Ovary (tissue), 9 donors: ENCODE data around the gene ACTG2. TPM values are rescaled to one million over a fixed set of nuclear protein-coding genes. Genes with fewer than 3 reads are reported as not detected.

Experiments used
- DNase-seq, 5 donors: peaks; one replicate each; pipeline ENCODE4 v3.0.0-alpha.2; 2019 to 2020
- H3K27ac ChIP-seq, 2 donors: fragments of 200-600 bp; one replicate each; pipeline versions ENCODE4 v1.5.1 to v1.8.0; 2019 to 2022
- H3K27me3 ChIP-seq: fragments of 200-600 bp; one replicate; pipeline ENCODE4 v1.8.0; 2022
- H3K36me3 ChIP-seq: fragments of 200-600 bp; sonication (generic); one replicate; pipeline ENCODE4 v1.5.1; 2019
- H3K4me1 ChIP-seq: one replicate; pipeline ENCODE4 v1.8.1; 2013; ENCODE audit warnings: mild to moderate bottlenecking, moderate library complexity; ENCODE audit not compliant: insufficient read depth
- H3K4me3 ChIP-seq: fragments of 200-600 bp; sonication (generic); one replicate; pipeline ENCODE4 v1.5.1; 2017
- H3K9me3 ChIP-seq, 2 donors: fragments of 200-600 bp in 1 of 2; sonication (generic) in 1 of 2; one replicate each; pipeline versions ENCODE4 v1.5.1 to v1.8.1; 2013 to 2019; ENCODE audit warnings: mild to moderate bottlenecking in 1 of 2, moderate library complexity in 1 of 2
- EP300 ChIP-seq: sonication (generic); formaldehyde crosslinking; IDR thresholded peaks from one replicate; pipeline ENCODE4 v1.6.1; 2017; ENCODE audit warnings: antibody characterized with exemption
- POLR2A ChIP-seq: fragments of 450-650 bp; IDR thresholded peaks from one replicate; pipeline ENCODE4 v1.6.1; 2017; ENCODE audit warnings: antibody characterized with exemption, mild to moderate bottlenecking, moderate library complexity
- WGBS, 3 donors: extraction: QIAGEN DNeasy Blood & Tissue Kit in 1 of 3; methylation state at CpG; one replicate each; pipeline versions ENCODE4 v1.1.5 to v1.1.7; 2013 to 2017; 5-methylcytosine and 5-hydroxymethylcytosine counted together
- intact Hi-C, 4 donors: fragments of 100-400 bp; cut with DNase I; formaldehyde crosslinking; loops; one replicate each; pipeline versions ENCODE4 v1.11.0 to v1.15.1; 2022 to 2023
- polyA plus RNA-seq, 2 donors: library from polyadenylated mRNA; stranded (reverse); fragments of 200-250 nt in 1 of 2; fragments of 350-450 nt in 1 of 2; fragmentation: Illumina TruSeq in 1 of 2; extraction: RNeasy Lipid Tissue Mini Kit (QIAGEN cat#74804) in 1 of 2; gene quantifications; one replicate each; pipeline ENCODE4 v1.2.3, GENCODE V29; 2013 to 2014
- total RNA-seq, 7 donors: library from RNA; depleted of rRNA in 2 of 7; stranded (reverse); fragments of >200 nt in 2 of 7; fragmentation: NEBNext Ultra II Directional in 3 of 7; extraction: Animal tissue kit (Norgen Biotek cat#: 25700) in 3 of 7; gene quantifications; one replicate each; pipeline versions ENCODE4 v1.1.0 to v1.2.4, GENCODE V29; 2016 to 2023
- TF ChIP-seq, protein P1 (sequence below), 3 donors: fragments of 450-650 bp in 2 of 3; fragments of 200-600 bp in 1 of 3; IDR thresholded peaks; one replicate each; pipeline versions ENCODE4 v1.5.1 to v1.8.0; 2016 to 2022; ENCODE audit warnings: antibody characterized with exemption in 3 of 3, mild to moderate bottlenecking in 1 of 3
- donor health status: DM: no; HTN: no; CAD: no; lungs with moderate emphysema.
- donor health status: DM: no; HTN: no; CAD: no.
- donor health status: Bipolar disorder and iron deficiency.
- donor health status: DM: yes; HTN: yes; CAD: no.
- donor health status: DM: no; HTN: no; CAD: no.
- donor health status: DM: yes; HTN: yes; CAD: no.

The ACTG2 gene
- total and polyA plus RNA-seq, 9 donors = 3.8 to 558 (median 49.6) TPM

DNA sequence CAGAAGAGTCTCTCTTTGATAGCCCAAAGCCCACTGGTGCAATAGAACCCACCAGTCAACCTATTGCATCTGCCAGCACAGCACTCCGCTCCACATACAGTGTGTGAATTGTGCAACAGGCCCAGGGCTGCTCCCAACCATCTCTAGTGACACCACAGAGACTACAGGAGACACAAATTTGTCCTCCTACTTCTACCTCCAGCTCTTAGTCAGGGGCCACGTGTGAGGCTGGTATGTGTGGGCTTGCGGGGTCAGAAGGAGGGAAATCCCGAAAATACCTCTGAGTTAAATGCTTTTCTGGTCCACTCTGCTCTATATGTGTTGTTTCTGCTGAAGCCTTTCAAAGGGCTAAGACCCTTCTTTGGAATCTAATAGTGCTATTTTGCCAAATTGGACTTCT, 51.9 kb downstream of the ACTG2 start:
- intact Hi-C loops = no loop called here
- no peaks in the 10 kb centered on the region for H3K9me3 ChIP-seq
- no peak overlapping the region for H3K27ac ChIP-seq
- no peak overlapping the region for H3K4me3 ChIP-seq
- peaks cover 3% of the 10 kb centered on the region for H3K4me1 ChIP-seq
- 91 to 96% (median 95%) methylated on average over 4 of the region's 4 CpGs for WGBS, 3 donors
- H3K36me3 ChIP-seq = no peaks in the 10 kb centered on the region
- TF ChIP-seq POLR2A (no peak), EP300 (no peak)
- TF ChIP-seq, protein P1, sequence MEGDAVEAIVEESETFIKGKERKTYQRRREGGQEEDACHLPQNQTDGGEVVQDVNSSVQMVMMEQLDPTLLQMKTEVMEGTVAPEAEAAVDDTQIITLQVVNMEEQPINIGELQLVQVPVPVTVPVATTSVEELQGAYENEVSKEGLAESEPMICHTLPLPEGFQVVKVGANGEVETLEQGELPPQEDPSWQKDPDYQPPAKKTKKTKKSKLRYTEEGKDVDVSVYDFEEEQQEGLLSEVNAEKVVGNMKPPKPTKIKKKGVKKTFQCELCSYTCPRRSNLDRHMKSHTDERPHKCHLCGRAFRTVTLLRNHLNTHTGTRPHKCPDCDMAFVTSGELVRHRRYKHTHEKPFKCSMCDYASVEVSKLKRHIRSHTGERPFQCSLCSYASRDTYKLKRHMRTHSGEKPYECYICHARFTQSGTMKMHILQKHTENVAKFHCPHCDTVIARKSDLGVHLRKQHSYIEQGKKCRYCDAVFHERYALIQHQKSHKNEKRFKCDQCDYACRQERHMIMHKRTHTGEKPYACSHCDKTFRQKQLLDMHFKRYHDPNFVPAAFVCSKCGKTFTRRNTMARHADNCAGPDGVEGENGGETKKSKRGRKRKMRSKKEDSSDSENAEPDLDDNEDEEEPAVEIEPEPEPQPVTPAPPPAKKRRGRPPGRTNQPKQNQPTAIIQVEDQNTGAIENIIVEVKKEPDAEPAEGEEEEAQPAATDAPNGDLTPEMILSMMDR (IDR thresholded peaks at IDR 0.05) = no peak
- DNase-seq = no peak
- no peaks in the 10 kb centered on the region for H3K27me3 ChIP-seq

DNA sequence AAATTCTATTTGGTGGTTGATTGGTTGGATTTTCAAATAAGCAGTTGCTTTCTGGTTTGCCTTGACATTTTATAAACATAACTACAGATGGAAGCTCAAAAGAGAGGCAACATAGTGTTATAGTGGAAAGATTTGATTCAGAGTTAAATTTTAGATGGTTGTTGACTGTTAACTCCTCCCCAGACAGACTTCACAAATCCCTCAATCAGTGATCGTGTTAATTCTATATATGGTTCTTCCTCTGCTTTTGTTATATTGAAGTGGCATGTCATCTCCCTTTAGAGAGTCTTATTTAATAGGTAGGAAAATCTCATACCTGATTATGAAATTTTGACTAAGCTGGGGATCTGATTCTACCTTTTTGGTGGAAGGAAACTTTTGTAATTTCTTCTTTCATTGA, 53.4 kb downstream of the ACTG2 start:
- Histone ChIP-seq H3K36me3 (no peaks in the 10 kb centered on the region), H3K27me3 (no peaks in the 10 kb centered on the region), H3K27ac (no peak overlapping the region), H3K4me1 (no peaks in the 10 kb centered on the region), H3K4me3 (no peak overlapping the region), H3K9me3 (no peaks in the 10 kb centered on the region)
- WGBS, 3 donors = 72 to 84% (median 74%) methylated on average over 1 of the region's 1 CpG
- no peak for DNase-seq
- intact Hi-C loops = no loop called here
- TF ChIP-seq EP300 = no peak
- TF ChIP-seq, protein P1 (IDR thresholded peaks at IDR 0.05) = no peak
- TF ChIP-seq POLR2A = no peak

DNA sequence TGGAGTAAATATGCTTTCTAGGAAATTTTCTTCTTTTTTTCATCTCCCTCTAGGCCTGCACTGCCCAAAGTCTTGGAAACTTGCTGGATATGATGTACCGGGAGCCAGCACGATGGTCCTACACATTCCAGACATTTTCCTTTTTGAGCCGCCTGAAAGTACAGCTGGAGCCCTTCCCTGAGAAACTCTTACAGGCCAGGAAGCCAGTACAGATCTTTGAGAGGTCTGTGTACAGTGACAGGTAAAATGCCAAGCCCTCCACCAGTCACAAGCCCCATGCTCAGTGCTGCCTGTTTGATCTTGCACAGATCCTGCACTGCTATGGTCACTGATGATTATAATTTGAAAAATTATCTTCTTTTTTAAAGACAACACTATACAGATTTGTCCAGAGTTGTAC, 53.9 kb downstream of the ACTG2 start:
- WGBS, 3 donors = 56 to 69% (median 61%) methylated on average over 3 of the region's 3 CpGs
- H3K4me1 ChIP-seq = no peaks in the 10 kb centered on the region
- no peaks in the 10 kb centered on the region for H3K27me3 ChIP-seq
- H3K27ac ChIP-seq = no peak overlapping the region
- no peak for DNase-seq
- no peaks in the 10 kb centered on the region for H3K36me3 ChIP-seq
- no peak for TF ChIP-seq EP300
- TF ChIP-seq, protein P1 (IDR thresholded peaks at IDR 0.05) = no peak
- TF ChIP-seq POLR2A = no peak
- no peaks in the 10 kb centered on the region for H3K9me3 ChIP-seq
- H3K4me3 ChIP-seq = no peak overlapping the region
- intact Hi-C loops = no loop called here

DNA sequence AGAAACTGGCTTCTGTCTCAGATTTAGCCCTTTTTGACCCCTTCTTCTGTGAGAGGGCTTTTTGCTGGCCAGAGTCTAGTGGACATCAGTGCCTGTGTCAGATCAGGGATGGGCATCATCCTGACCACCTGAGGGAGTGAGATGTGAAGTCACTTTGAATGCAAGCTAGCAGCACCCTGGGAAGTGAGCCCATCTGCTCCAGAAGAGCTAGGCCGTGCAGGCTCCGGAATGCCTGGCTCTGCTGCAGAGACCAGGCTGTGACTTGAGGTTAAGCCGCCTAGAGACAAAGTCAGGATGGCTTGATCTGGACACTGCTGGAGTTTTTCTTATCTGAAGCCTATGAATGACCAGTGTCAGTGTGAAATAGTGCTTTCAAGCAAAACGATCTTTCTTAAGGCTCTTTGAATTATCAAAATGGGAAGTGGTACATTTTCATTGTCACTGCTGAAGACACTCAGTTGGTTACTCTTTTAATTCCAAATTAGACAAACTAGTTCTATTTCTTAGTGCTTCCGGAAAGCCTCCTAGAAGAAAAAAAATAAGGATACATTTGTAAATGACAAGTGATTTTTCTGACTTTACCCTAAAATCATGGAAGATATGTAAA, 54.7 kb downstream of the ACTG2 start:
- no peaks in the 10 kb centered on the region for H3K36me3 ChIP-seq
- TF ChIP-seq EP300 (no peak), POLR2A (no peak)
- TF ChIP-seq, protein P1 (IDR thresholded peaks at IDR 0.05) = no peak
- intact Hi-C loops = no loop called here
- H3K27me3 ChIP-seq = no peaks in the 10 kb centered on the region
- H3K9me3 ChIP-seq = no peaks in the 10 kb centered on the region
- DNase-seq = no peak
- H3K4me1 ChIP-seq = no peaks in the 10 kb centered on the region
- no peak overlapping the region for H3K27ac ChIP-seq
- no peak overlapping the region for H3K4me3 ChIP-seq
- 82 to 90% (median 85%) methylated on average over 5 of the region's 5 CpGs for WGBS, 3 donors
